GM12892 (cell line): Measurements from ENCODE around the gene AURKB.

Source experiments
- POLR2AphosphoS5 ChIP-seq: IDR thresholded peaks from 2 replicates; pipeline ENCODE4 v1.6.1; 2011; ENCODE audit warnings: low read depth, low read length, control low read depth
- TAF1 ChIP-seq: IDR thresholded peaks from 2 replicates; pipeline ENCODE4 v1.6.1; 2011; ENCODE audit warnings: low read depth, mild to moderate bottlenecking, control low read depth, low read length, borderline replicate concordance

GRCh38 chr17:8257801-8258200 lies 47.4 kb upstream of the AURKB start:
- TF ChIP-seq POLR2AphosphoS5 (no peak), TAF1 (no peak)
